RWPE2 (cell line): ENCODE results near the gene IQCE.

Experiments
- ATAC-seq: fragments of 200-7000 bp; cut with Tn5 transposase; 3 replicates; pipeline ENCODE4 v1.9.1; 2021; ENCODE audit warnings: low read depth
- DNase-seq: peaks from one replicate; pipeline ENCODE4 v3.0.0-alpha.2; 2020; ENCODE audit warnings: low spot score
- H3K27ac ChIP-seq: fragments of 450-650 bp; 2 replicates; pipeline ENCODE4 v1.5.1; 2017; ENCODE audit warnings: mild to moderate bottlenecking; ENCODE audit not compliant: poor library complexity, severe bottlenecking
- H3K27me3 ChIP-seq: fragments of 250-450 bp; sonication (Bioruptor Pico); 2 replicates; pipeline ENCODE4 v1.5.1; 2021; ENCODE audit warnings: mild to moderate bottlenecking, moderate library complexity; ENCODE audit not compliant: insufficient read depth, poor library complexity, severe bottlenecking
- H3K36me3 ChIP-seq: fragments of 250-450 bp; sonication (Bioruptor Pico); 2 replicates; pipeline ENCODE4 v1.5.1; 2020; ENCODE audit warnings: low read depth, mild to moderate bottlenecking, moderate library complexity
- H3K4me1 ChIP-seq: fragments of 250-450 bp; sonication (Bioruptor Pico); 2 replicates; pipeline ENCODE4 v1.5.1; 2021; ENCODE audit warnings: mild to moderate bottlenecking, moderate library complexity; ENCODE audit not compliant: insufficient read depth, poor library complexity, severe bottlenecking
- H3K4me3 ChIP-seq: fragments of 250-450 bp; sonication (Bioruptor Pico); 2 replicates; pipeline ENCODE4 v1.5.1; 2021; ENCODE audit warnings: mild to moderate bottlenecking, moderate library complexity; ENCODE audit not compliant: severe bottlenecking
- H3K9me3 ChIP-seq: fragments of 250-450 bp; sonication (Bioruptor Pico); 2 replicates; pipeline ENCODE4 v1.5.1; 2021; ENCODE audit warnings: mild to moderate bottlenecking, moderate library complexity; ENCODE audit not compliant: severe bottlenecking
- TF ChIP-seq, protein P1 (sequence below): fragments of 450-650 bp; IDR thresholded peaks from one replicate; pipeline ENCODE4 v1.5.1; 2017; ENCODE audit warnings: mild to moderate bottlenecking, moderate library complexity; ENCODE audit not compliant: poor library complexity, severe bottlenecking

The IQCE gene

DNA sequence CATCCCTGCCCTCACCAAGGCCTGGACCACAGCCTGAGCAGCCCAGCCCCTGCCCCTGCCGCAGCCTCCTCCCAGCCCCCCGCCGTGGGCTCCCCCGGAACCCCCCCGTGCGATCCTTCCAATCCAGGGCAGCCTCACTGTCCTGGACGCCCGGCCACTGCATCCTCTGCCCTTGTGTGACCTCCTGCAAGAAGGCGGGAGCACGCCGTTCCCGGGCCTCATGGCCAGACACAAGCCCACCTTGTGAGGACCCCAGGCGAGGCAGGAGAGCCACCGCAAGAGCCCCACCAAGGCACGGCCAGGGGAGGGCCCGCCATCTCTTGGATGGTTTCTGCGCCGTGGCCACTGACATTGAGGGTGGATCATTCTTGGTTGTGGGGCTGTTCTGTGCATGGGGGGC lies 47.0 kb upstream of the IQCE start:
- ATAC-seq, result no peak
- H3K27me3 ChIP-seq, result no peaks in the 10 kb centered on the region
- no peaks in the 10 kb centered on the region for H3K9me3 ChIP-seq
- H3K4me3 ChIP-seq, result no peak overlapping the region
- no peak for DNase-seq
- TF ChIP-seq, protein P1, sequence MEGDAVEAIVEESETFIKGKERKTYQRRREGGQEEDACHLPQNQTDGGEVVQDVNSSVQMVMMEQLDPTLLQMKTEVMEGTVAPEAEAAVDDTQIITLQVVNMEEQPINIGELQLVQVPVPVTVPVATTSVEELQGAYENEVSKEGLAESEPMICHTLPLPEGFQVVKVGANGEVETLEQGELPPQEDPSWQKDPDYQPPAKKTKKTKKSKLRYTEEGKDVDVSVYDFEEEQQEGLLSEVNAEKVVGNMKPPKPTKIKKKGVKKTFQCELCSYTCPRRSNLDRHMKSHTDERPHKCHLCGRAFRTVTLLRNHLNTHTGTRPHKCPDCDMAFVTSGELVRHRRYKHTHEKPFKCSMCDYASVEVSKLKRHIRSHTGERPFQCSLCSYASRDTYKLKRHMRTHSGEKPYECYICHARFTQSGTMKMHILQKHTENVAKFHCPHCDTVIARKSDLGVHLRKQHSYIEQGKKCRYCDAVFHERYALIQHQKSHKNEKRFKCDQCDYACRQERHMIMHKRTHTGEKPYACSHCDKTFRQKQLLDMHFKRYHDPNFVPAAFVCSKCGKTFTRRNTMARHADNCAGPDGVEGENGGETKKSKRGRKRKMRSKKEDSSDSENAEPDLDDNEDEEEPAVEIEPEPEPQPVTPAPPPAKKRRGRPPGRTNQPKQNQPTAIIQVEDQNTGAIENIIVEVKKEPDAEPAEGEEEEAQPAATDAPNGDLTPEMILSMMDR, result no peak
- H3K27ac ChIP-seq, result no peak overlapping the region
- no peaks in the 10 kb centered on the region for H3K36me3 ChIP-seq
- H3K4me1 ChIP-seq, result peaks cover 17% of the 10 kb centered on the region

DNA sequence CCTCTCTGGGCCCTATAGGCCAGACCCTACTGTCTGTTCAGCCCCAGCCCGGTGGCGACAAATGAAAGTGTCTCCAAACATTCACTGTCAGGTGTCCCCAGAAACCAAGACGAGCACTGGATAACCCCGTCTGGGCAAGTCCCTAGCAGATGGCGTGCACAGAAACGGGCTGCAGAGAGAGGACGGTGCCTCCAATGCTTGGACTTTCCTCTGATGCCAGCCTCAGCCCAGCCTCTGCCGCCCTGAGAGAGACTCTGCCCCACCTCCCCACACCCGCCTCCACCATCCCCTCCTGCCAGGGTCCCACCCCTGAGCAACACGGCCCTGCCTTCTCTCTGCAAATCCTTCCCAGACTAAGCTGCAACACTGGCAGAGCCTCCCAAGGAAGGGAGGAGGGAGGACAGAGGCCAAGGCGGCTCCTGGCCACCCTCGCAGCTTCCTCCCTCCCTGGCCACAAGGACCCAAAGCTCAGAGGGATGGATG lies 46.6 kb upstream of the IQCE start:
- Histone ChIP-seq H3K36me3 (no peaks in the 10 kb centered on the region), H3K9me3 (no peaks in the 10 kb centered on the region), H3K4me3 (no peak overlapping the region), H3K27ac (no peak overlapping the region), H3K4me1 (peaks cover 22% of the 10 kb centered on the region), H3K27me3 (no peaks in the 10 kb centered on the region)
- ATAC-seq (no peak), DNase-seq (no peak)
- TF ChIP-seq, protein P1, result no peak

DNA sequence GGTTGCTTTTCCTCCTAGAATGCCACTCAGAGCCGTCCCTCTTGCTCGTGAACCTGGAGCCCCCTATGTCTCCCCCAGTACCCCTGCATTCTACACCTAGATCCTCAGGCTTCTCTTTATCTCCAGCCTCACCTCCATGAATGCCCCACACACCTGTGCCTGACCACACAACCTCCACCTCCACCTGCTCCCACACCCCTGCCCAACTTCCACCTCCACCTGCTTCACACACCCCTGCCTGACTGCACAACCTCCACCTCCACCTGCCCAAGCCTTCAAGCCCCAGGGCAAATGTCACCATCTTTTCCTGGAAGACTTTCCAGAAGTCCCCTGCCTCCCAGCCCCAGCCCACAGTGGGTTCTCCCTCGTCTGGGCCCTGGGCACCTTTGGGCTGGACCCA lies 46.1 kb upstream of the IQCE start:
- H3K27me3 ChIP-seq, result no peaks in the 10 kb centered on the region
- peaks cover 27% of the 10 kb centered on the region for H3K4me1 ChIP-seq
- H3K36me3 ChIP-seq, result no peaks in the 10 kb centered on the region
- TF ChIP-seq, protein P1, result no peak
- no peak overlapping the region for H3K4me3 ChIP-seq
- no peak for DNase-seq
- ATAC-seq, result no peak
- no peaks in the 10 kb centered on the region for H3K9me3 ChIP-seq
- H3K27ac ChIP-seq, result no peak overlapping the region

DNA sequence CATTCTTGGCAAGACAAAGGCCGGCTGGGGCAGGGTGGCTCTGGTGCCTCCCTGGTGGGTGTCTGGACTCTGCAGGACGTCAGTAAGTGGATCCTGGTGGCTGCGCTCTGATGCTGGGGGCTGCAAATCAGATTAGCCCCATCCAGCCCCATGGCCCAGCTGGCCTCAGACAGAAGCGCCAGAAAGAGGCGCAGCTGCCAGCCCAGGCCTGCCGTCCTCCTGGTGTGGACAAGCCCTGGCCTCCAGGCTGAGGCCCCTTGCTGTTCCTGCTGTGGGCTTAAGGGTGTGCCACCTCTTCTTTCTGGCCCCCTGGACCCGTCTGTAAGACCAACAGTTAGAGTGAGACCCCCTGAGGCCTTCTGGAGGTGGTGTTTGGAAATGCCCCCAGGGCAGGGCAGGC lies 45.1 kb upstream of the IQCE start:
- Histone ChIP-seq H3K4me3 (no peak overlapping the region), H3K27me3 (no peaks in the 10 kb centered on the region), H3K4me1 (peaks cover 24% of the 10 kb centered on the region), H3K27ac (no peak overlapping the region), H3K9me3 (no peaks in the 10 kb centered on the region), H3K36me3 (no peaks in the 10 kb centered on the region)
- ATAC-seq (no peak), DNase-seq (no peak)
- TF ChIP-seq, protein P1, result no peak

DNA sequence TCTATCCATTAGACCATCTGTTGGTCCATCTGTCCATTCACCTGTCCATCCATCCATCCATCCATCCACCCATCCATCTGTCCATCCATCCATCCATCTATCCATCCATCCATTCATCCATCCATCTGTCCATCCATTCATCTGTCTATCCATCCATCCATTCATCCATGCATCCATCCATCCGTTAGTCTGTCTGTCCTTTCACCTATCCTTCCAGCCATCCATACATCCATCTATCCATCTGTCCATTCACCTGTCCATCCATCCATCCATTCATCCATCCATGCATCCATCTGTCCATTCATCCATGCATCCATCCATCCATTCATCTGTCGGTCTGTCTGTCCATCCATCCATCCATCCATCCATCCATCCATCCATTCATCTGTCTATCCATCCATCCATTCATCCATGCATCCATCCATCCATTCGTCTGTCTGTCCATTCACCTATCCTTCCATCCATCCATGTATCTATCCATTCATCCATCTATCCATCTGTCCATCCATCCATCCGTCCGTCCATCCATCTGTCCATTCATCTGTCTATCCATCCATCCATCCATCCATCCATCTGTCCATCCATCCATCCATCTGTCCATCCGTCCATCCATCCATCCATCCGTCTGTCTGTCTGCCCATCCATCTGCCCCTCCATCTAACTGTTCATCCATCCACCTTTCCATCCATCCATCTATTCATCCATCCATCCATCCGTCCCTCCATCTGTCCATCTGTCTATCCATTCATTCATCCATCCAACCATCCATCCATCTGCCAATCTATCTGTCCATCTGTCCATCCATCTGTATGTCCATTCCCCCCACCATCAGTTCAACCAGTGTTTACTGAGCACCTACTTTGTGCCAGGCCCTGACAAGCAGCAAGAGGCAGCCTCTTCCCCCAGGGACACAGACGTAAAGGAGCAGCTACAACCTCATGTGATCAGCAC lies 44.0 kb upstream of the IQCE start:
- no peaks in the 10 kb centered on the region for H3K36me3 ChIP-seq
- no peak for ATAC-seq
- H3K9me3 ChIP-seq, result no peaks in the 10 kb centered on the region
- TF ChIP-seq, protein P1, result no peak
- H3K4me1 ChIP-seq, result peaks cover 14% of the 10 kb centered on the region
- no peak overlapping the region for H3K4me3 ChIP-seq
- DNase-seq, result no peak
- H3K27ac ChIP-seq, result no peak overlapping the region
- H3K27me3 ChIP-seq, result no peaks in the 10 kb centered on the region
